Measurements from ENCODE around the gene SERPINB11. TPM values are rescaled to one million over a fixed set of nuclear protein-coding genes. Genes with fewer than 3 reads are reported as not detected.

SERPINB11 gene
- 0.07 TPM in 1 of 5 replicates, not detected in the others for total RNA-seq (2022; extraction: Qiagen RNA extraction)

GRCh38 chr18:63702660-63703059 is at the start of gene SERPINB11:
Gene SERPINB11 (plus strand): TSS chr18:63702960. CDS start chr18:63710194, 7,234 bp downstream.

GRCh38 chr18:63661750-63662149 is 41.0 kb upstream of the SERPINB11 start, which contains the start of gene SERPINB3:
Gene SERPINB3 (minus strand): TSS chr18:63661893. CDS start chr18:63661216, 677 bp downstream.

Other genes with a start within 250 kb of the SERPINB11 start
- 0.13 to 0.45 TPM (median 0.17 TPM) in 5 replicates for gene SERPINB5, start 226.0 kb upstream of the SERPINB11 start, total RNA-seq (2022; extraction: Qiagen RNA extraction)
- gene SERPINB12, start 160.6 kb upstream of the SERPINB11 start, total RNA-seq (2022; extraction: Qiagen RNA extraction): not detected in 5 replicates
- gene SERPINB13, start 115.6 kb upstream of the SERPINB11 start, total RNA-seq (2022; extraction: Qiagen RNA extraction): not detected in 5 replicates
- gene SERPINB4, start 58.7 kb upstream of the SERPINB11 start, total RNA-seq (2022; extraction: Qiagen RNA extraction): 0.09 to 0.25 TPM (median 0.18 TPM) in 4 of 5 replicates, not detected in the other
- 0.10 to 0.16 TPM (median 0.13 TPM) in 3 of 5 replicates, not detected in the others for gene SERPINB3, start 41.1 kb upstream of the SERPINB11 start, total RNA-seq (2022; extraction: Qiagen RNA extraction)
- 1.3 to 3.3 TPM (median 2.2 TPM) in 5 replicates for gene SERPINB7, start 72.5 kb downstream of the SERPINB11 start, total RNA-seq (2022; extraction: Qiagen RNA extraction)
- gene SERPINB2, start 184.7 kb downstream of the SERPINB11 start, total RNA-seq (2022; extraction: Qiagen RNA extraction): 0.07 to 0.12 TPM (median 0.07 TPM) in 3 of 5 replicates, not detected in the others
- gene SERPINB10, start 205.0 kb downstream of the SERPINB11 start, total RNA-seq (2022; extraction: Qiagen RNA extraction): not detected in 5 replicates
- 0.38 to 4.0 TPM (median 0.59 TPM) in 4 of 5 replicates, not detected in the other for gene HMSD, start 246.3 kb downstream of the SERPINB11 start, total RNA-seq (2022; extraction: Qiagen RNA extraction)